ENCODE measurements around the gene ZNF276. TPM values are rescaled to one million over a fixed set of nuclear protein-coding genes. Genes with fewer than 3 reads are reported as not detected.

ZNF276 gene
- total RNA-seq, 1 experiment from 2014 or later = 19.9 TPM

GRCh38 chr16:89709166-89709565 lies 12.2 kb upstream of the ZNF276 start:
- Histone ChIP-seq H3K4me1 (ENCODE audit: control insufficient read depth, insufficient read depth, low read length) (0 out of 2 replicates have a peak, but pooled peaks cover 5% of the 10 kb centered on the region), H3K9me3 (ENCODE audit: control insufficient read depth, insufficient read depth, low read depth, low read length) (no peaks in the 10 kb centered on the region), H3K27ac (ENCODE audit: low read length) (no peak overlapping the region), H3K4me3 (ENCODE audit: low read depth in 2 of 2, low read length in 2 of 2) (no peak overlapping the region), H3K27me3 (ENCODE audit: control insufficient read depth, insufficient read depth, low read length) (no peaks in the 10 kb centered on the region), H3K36me3 (ENCODE audit: control insufficient read depth, insufficient read depth, low read length) (no peaks in the 10 kb centered on the region; the same call in 1 of the 2 replicates)
- no peak for TF ChIP-seq POLR2AphosphoS5 (IDR thresholded peaks at IDR 0.05; ENCODE audit: low read depth, low read length)
- TF ChIP-seq REST (IDR thresholded peaks at IDR 0.05; ENCODE audit: insufficient read depth in 1 of 2, low read depth in 2 of 2, low read length in 1 of 2) = no peak
- TF ChIP-seq TCF7L2 (IDR thresholded peaks at IDR 0.05; ENCODE audit: low read depth, low read length) = no peak
- TF ChIP-seq SIN3A (IDR thresholded peaks at IDR 0.05; ENCODE audit: borderline replicate concordance, insufficient read depth, low read depth, low read length) = no peak
- ATAC-seq (no peak), DNase-seq (ENCODE audit: low read depth, low spot score) (no peak)
- ChIA-PET CTCF (no interaction called here), POLR2A (no interaction called here)
- in situ Hi-C loops (cut with HindIII; ENCODE audit: low pct_unique_long_range_greater_than_20kb, low sequenced_read_pairs) (no loop called here), intact Hi-C loops (cut with micrococcal nuclease; ENCODE audit: unreplicated experiment) (no loop called here)
- BruUV-seq (replicated peaks) = no TSS peak

GRCh38 chr16:89709716-89710432 lies 11.5 kb upstream of the ZNF276 start:
- CTCF ChIA-PET = interaction anchor here (1.1 kb wide), 1 partner anchor 8 kb away, joined by 9 read pairs; the partner anchor contains the start of gene SPATA2L
- intact Hi-C loops (cut with micrococcal nuclease; ENCODE audit: unreplicated experiment) (no loop called here), in situ Hi-C loops (cut with HindIII; ENCODE audit: low pct_unique_long_range_greater_than_20kb, low sequenced_read_pairs) (no loop called here)
- Histone ChIP-seq H3K36me3 (ENCODE audit: control insufficient read depth, insufficient read depth, low read length) (no peaks in the 10 kb centered on the region; the same call in 1 of the 2 replicates), H3K9me3 (ENCODE audit: control insufficient read depth, insufficient read depth, low read depth, low read length) (no peaks in the 10 kb centered on the region), H3K27me3 (ENCODE audit: control insufficient read depth, insufficient read depth, low read length) (no peaks in the 10 kb centered on the region), H3K4me1 (ENCODE audit: control insufficient read depth, insufficient read depth, low read length) (0 out of 2 replicates have a peak, but pooled peaks cover 5% of the 10 kb centered on the region), H3K27ac (ENCODE audit: low read length) (no peak overlapping the region), H3K4me3 (ENCODE audit: low read depth in 2 of 2, low read length in 2 of 2) (no peak overlapping the region)
- no peak for ATAC-seq
- DNase-seq (ENCODE audit: low read depth, low spot score) = no peak
- POLR2A ChIA-PET = no interaction called here
- TF ChIP-seq TCF7L2 (IDR thresholded peaks at IDR 0.05; ENCODE audit: low read depth, low read length) = no peak
- no peak for TF ChIP-seq POLR2AphosphoS5 (IDR thresholded peaks at IDR 0.05; ENCODE audit: low read depth, low read length)
- TF ChIP-seq REST (IDR thresholded peaks at IDR 0.05; ENCODE audit: insufficient read depth in 1 of 2, low read depth in 2 of 2, low read length in 1 of 2) = no peak
- no peak for TF ChIP-seq CTCF (IDR thresholded peaks at IDR 0.05)
- TF ChIP-seq SIN3A (IDR thresholded peaks at IDR 0.05; ENCODE audit: borderline replicate concordance, insufficient read depth, low read depth, low read length) = no peak
- no TSS peak for BruUV-seq (replicated peaks)

All from Panc1 (cell line).